ENCODE data around the gene TACC3.

DNA sequence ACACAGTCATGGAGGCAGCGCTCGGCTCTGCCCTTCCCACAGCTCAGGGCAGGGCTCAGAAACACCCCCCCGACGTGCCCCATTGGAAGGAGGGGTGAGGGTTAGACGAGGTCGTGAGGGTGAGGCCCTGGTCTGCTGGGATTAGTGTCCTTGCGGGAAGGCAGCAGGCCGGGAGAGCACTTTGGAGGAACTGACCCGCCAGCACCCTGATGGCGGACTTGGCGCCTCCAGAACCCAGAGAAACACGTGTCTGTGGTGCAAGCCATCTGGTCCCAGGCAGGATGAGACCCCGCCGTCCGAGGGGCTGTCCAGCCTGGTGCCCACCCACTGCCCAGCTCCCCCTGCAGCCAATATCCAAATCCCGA lies 26.3 kb downstream of the TACC3 start:
- TF ChIP-seq EZH2phosphoT487 (IDR thresholded peaks at IDR 0.05; ENCODE audit: borderline replicate concordance, low read depth): no peak
- TF ChIP-seq RFX5 (IDR thresholded peaks at IDR 0.05; ENCODE audit: low read length): no peak
- TF ChIP-seq USF1 (IDR thresholded peaks at IDR 0.05; ENCODE audit: borderline replicate concordance, low read depth): no peak
- TF ChIP-seq, protein P1, sequence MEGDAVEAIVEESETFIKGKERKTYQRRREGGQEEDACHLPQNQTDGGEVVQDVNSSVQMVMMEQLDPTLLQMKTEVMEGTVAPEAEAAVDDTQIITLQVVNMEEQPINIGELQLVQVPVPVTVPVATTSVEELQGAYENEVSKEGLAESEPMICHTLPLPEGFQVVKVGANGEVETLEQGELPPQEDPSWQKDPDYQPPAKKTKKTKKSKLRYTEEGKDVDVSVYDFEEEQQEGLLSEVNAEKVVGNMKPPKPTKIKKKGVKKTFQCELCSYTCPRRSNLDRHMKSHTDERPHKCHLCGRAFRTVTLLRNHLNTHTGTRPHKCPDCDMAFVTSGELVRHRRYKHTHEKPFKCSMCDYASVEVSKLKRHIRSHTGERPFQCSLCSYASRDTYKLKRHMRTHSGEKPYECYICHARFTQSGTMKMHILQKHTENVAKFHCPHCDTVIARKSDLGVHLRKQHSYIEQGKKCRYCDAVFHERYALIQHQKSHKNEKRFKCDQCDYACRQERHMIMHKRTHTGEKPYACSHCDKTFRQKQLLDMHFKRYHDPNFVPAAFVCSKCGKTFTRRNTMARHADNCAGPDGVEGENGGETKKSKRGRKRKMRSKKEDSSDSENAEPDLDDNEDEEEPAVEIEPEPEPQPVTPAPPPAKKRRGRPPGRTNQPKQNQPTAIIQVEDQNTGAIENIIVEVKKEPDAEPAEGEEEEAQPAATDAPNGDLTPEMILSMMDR (IDR thresholded peaks at IDR 0.05): no peak
- TF ChIP-seq EP300 (IDR thresholded peaks at IDR 0.05; ENCODE audit: borderline replicate concordance in 1 of 2, low read depth in 1 of 2, low read length in 1 of 2): no peak
- TF ChIP-seq, protein P2, sequence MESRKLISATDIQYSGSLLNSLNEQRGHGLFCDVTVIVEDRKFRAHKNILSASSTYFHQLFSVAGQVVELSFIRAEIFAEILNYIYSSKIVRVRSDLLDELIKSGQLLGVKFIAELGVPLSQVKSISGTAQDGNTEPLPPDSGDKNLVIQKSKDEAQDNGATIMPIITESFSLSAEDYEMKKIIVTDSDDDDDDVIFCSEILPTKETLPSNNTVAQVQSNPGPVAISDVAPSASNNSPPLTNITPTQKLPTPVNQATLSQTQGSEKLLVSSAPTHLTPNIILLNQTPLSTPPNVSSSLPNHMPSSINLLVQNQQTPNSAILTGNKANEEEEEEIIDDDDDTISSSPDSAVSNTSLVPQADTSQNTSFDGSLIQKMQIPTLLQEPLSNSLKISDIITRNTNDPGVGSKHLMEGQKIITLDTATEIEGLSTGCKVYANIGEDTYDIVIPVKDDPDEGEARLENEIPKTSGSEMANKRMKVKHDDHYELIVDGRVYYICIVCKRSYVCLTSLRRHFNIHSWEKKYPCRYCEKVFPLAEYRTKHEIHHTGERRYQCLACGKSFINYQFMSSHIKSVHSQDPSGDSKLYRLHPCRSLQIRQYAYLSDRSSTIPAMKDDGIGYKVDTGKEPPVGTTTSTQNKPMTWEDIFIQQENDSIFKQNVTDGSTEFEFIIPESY (IDR thresholded peaks at IDR 0.05; ENCODE audit: borderline replicate concordance, low read depth): no peak
- no peak for TF ChIP-seq JUND (IDR thresholded peaks at IDR 0.05)

All from SK-N-SH (cell line).